Stimulated activated CD4-positive, alpha-beta T cell treated with anti-CD3 and anti-CD28 coated beads, Interleukin-4, amount 100 ng/mL, for 24 hours (primary cell): Measurements from ENCODE around the gene TMEM267.
"Not testable (repeated sequence)": the region's sequence is repeated elsewhere in the genome, so short reads cannot be mapped to it uniquely, and the experiment has no call there.

Source experiments
- DNase-seq: peaks from one replicate; pipeline ENCODE4 v3.0.0-alpha.2; 2020

TMEM267 gene

GRCh38 chr5:43456556-43456955 lies 27.1 kb downstream of the TMEM267 start:
- no peak for DNase-seq

GRCh38 chr5:43441575-43441974 lies 42.1 kb downstream of the TMEM267 start:
- not testable (repeated sequence) for DNase-seq

- DNase-seq = no peak
Observed at GRCh38 chr5:43437062-43437660, 46.5 kb downstream of the TMEM267 start.

GRCh38 chr5:43433382-43433781 lies 50.3 kb downstream of the TMEM267 start:
- DNase-seq = no peak

- DNase-seq = no peak
Observed at GRCh38 chr5:43432486-43433375, 50.9 kb downstream of the TMEM267 start.

GRCh38 chr5:43429706-43430105 lies 54.0 kb downstream of the TMEM267 start:
- no peak for DNase-seq

- DNase-seq = no peak
Observed at GRCh38 chr5:43429016-43429415, 54.6 kb downstream of the TMEM267 start.

GRCh38 chr5:43427306-43427705 lies 56.4 kb downstream of the TMEM267 start:
- DNase-seq = no peak

GRCh38 chr5:43425983-43426382 lies 57.7 kb downstream of the TMEM267 start:
- no peak for DNase-seq

- DNase-seq = not testable (repeated sequence)
Observed at GRCh38 chr5:43423086-43423485, 60.6 kb downstream of the TMEM267 start.

- DNase-seq = no peak
Observed at GRCh38 chr5:43422143-43422542, 61.5 kb downstream of the TMEM267 start.

GRCh38 chr5:43421450-43422133 lies 62.1 kb downstream of the TMEM267 start:
- DNase-seq = no peak

- DNase-seq = no peak
Observed at GRCh38 chr5:43420241-43420640, 63.4 kb downstream of the TMEM267 start.

GRCh38 chr5:43418561-43418960 lies 65.1 kb downstream of the TMEM267 start:
- no peak for DNase-seq

GRCh38 chr5:43416803-43417394 lies 66.8 kb downstream of the TMEM267 start:
- DNase-seq = no peak

- no peak for DNase-seq
Observed at GRCh38 chr5:43415935-43416802, 67.5 kb downstream of the TMEM267 start.

- no peak for DNase-seq
Observed at GRCh38 chr5:43413966-43414365, 69.7 kb downstream of the TMEM267 start.

- DNase-seq = no peak
Observed at GRCh38 chr5:43412644-43413043, 71.0 kb downstream of the TMEM267 start.

- no peak for DNase-seq
Observed at GRCh38 chr5:43412156-43412555, 71.5 kb downstream of the TMEM267 start, which contains the start of gene CCL28. Gene CCL28, minus strand, starts transcription at chr5:43412391. Its CDS starts 75 bp downstream, at chr5:43412316.

GRCh38 chr5:43411495-43411894 lies 72.2 kb downstream of the TMEM267 start:
- no peak for DNase-seq

- DNase-seq = no peak
Observed at GRCh38 chr5:43410414-43410813, 73.3 kb downstream of the TMEM267 start.

- DNase-seq = no peak
Observed at GRCh38 chr5:43409809-43410271, 73.8 kb downstream of the TMEM267 start.
